HG03095 (cell line): ENCODE data around the gene CEP350.
A peak's percentile ranks its signal among the peaks of the same experiment; 100 is the strongest.
"Not testable (repeated sequence)": the region's sequence is repeated elsewhere in the genome, so short reads cannot be mapped to it uniquely, and the experiment has no call there.

ENCODE experiments used
- ATAC-seq: cut with Tn5 transposase; IDR thresholded peaks from one replicate; pipeline ENCODE4 v1.9.1; 2021; ENCODE audit warnings: moderate library complexity; ENCODE audit not compliant: unreplicated experiment

CEP350 gene

DNA sequence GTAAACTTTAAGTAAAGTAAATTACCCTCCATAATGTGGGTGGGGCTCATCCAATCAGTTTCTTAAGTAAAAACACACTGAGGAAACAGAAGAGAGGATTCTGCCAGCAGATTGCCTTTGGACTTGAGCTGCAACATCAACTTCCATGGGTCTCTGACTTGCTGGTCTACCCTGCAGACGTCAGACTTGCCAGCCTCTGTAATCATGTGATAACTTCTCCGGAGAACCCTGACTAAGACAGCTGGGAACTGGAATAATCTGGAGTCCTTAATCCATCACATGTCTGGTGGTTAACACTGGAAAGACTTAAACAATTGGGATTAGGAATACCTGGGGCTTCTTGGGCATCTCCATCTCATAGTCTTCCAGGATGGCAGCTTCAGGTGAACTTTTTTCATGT is 13.2 kb upstream of the CEP350 start:
- no peak for ATAC-seq

DNA sequence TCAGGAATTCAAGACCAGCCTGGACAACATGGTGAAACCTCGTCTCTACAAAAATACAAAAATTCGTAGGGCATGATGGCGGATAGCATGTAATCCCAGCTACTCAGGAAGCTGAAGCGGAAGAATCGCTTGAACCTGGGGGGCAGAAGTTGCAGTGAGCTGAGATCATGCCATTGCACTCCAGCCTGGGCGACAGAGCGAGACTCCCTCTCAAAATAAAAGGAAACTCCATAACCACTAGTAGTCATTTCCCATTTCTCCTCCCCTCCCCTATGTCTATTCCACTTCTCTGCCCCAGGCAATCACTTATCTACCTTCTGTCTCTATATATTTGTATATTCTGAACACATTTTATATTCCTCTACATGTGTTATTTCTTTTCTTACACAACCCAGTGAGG is 4.0 kb upstream of the CEP350 start:
- no peak for ATAC-seq

DNA sequence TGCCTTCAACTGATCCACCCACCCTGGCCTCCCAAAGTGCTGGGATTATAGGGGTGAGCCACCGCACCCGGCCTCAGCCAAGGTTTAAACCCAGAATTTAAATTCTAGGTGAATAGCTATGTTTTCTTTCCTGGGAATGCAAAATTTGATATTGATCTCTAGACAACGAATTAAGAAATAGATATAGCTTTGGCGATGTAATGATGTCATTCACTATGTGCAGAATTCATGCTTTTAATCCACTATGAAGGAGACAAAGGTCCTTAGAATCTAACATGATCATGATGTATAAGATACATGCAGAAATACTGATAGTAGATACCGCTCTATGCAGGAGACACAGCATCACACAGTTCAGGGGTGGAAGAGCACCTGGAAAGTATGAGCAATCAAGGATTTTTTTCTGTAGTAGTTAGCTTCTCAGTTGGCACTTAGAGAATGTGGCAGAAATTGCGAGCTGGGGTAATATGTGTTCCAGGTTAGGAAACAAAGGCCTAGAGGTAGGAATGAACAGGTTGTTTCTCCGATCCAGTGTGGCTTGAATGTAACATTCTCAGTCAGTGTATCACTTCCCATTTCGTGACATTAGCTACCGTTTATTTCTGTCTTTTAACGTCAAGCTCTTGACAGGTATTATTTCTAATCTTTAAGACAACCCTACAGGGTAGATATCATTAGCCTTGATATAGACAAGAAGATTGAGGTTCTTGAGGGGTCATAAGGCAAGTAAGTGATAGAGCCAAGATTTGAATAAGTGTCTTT is 3.0 kb upstream of the CEP350 start:
- ATAC-seq, result no peak

DNA sequence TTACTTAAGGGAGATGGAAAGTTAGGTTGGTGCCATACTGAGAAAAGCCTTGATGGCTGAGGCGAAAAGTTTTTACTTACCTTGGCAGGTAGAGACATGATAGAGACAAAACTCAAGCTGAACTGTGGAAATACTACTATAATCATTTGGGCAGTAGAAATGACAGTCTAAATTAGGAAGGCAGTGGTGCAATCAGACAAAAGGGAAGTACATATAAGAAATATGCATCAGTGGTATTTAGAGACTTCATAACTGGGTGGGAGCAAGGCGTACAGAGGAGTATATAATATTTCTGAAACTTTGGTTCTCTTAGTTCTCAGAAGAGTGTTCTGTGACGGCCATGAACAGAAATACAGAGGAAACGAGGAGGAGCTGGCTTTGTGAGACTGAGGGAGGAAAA is 2.4 kb upstream of the CEP350 start:
- ATAC-seq, result no peak

- no peak for ATAC-seq
Observed at GRCh38 chr1:179953974-179954492, 577 bp upstream of the CEP350 start.

DNA sequence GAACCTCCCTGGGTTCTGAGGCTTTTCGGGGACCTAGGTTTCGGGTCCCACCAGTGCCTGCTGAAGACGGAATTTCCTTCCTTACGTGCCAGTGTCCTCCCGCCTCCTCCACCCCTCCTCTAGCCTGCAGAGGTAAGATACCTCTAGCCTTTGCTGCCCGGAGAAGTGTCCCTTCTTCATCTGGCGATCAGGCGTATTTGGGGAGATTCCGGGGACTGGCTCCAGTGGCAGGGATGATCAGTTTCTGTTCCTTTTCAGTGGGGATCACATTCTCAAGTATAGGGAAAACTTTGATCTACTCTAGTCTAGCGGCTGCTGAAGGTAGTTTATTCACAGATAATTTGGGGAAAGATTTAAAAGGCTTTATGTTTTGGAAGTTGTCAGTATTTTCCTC is 674 bp downstream of the CEP350 start:
- peak; percentile 2 for ATAC-seq

DNA sequence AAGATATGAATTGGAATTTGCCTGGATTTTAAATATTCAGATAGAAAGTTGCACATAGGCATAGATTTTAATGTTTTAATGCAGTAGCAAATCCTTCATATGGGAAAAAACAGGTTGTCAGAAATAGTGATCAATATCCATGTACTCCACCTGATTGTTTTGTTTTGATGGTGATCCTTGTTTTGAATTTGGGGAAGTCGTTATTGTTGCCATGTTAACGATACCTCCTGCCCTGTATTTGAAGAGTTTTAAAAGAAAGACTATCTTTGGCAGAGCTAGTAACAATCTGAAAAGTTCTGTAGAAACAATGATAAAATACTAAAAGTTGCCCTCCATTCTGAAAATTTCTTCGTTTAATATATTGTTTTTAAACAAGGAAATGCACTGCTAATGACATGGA is 1.1 kb downstream of the CEP350 start:
- ATAC-seq, result no peak

- no peak for ATAC-seq
Observed at GRCh38 chr1:179958359-179958758, 3.7 kb downstream of the CEP350 start.

GRCh38 chr1:179962168-179962567 is 7.6 kb downstream of the CEP350 start:
- not testable (repeated sequence) for ATAC-seq

- ATAC-seq, result no peak
Observed at GRCh38 chr1:179966551-179966950, 11.9 kb downstream of the CEP350 start.

GRCh38 chr1:179968284-179968993 is 13.8 kb downstream of the CEP350 start:
- no peak for ATAC-seq

GRCh38 chr1:179968994-179969919 is 14.6 kb downstream of the CEP350 start:
- no peak for ATAC-seq

- no peak for ATAC-seq
Observed at GRCh38 chr1:179969962-179970361, 15.4 kb downstream of the CEP350 start.

- ATAC-seq, result no peak
Observed at GRCh38 chr1:179971563-179972496, 17.2 kb downstream of the CEP350 start.

DNA sequence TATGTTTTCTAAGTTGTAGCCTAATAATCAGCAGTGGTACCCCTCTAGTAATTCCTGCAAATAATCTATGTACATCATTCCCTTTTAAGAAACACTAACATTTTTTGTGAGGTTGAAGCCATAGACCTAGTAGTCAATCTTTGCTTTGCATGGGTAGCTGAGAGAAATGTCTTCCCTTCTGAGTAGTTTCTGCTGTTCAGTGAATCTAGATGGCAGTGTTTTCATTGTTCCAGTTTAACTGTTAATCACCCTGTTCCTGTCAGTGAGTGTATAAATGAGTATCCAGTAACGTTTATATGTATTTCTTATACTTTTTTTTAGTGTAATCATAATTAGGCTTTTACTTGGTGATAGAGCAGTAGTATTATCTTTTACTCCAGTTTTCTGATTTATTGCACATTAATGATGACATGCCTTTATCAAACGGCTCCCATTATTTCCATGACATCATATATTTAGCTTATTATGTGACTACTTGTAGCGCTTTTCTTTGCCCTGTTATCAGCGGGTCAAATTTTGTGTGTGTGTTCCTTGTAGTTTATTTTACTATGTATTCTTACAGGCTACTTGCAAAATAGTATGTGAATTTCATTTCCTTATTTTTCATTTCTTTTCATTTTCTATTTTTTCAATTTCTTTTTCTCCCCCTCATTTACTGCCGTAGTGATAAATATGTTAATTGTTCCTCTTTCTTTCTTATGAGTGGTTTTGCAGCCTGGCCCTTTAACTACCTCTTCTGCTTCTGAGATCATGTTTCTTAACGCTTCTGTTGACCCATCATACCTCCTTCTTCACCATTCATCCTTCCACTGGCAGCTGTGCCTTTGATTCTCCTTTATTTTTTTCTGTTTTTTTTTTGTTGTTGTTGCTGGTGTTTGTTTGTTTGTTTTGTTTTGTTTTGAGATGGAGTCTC is 18.8 kb downstream of the CEP350 start:
- no peak for ATAC-seq

- no peak for ATAC-seq
Observed at GRCh38 chr1:179976970-179977651, 22.5 kb downstream of the CEP350 start.

- no peak for ATAC-seq
Observed at GRCh38 chr1:179978199-179979079, 23.8 kb downstream of the CEP350 start.

DNA sequence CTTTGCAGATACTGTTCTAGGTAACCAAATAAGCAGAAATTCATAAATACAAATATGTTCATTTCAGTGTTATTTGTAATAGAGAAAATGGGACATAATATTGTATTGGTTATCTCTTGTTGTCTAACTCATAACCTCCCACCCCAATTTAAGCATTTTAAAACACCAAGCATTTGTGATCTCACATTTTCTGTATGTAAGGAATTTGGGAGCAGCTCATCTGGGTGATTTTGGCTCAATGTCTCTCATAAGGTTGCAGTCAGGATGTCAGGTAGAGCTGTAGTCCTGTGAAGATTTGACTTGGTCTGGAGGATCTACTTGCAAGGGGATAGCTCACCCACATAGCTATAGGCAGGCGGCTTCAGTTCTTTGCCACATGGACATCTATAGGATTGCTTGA is 29.5 kb downstream of the CEP350 start:
- ATAC-seq, result no peak
